ENCODE data around the gene RAET1L. TPM values are rescaled to one million over a fixed set of nuclear protein-coding genes. Genes with fewer than 3 reads are reported as not detected.
"Not testable (repeated sequence)": the region's sequence is repeated elsewhere in the genome, so short reads cannot be mapped to it uniquely, and the experiment has no call there.

The RAET1L gene
- total and polyA plus RNA-seq, 2 donors (not counting 1 experiment from before 2014, with no cell fraction given): not detected

DNA sequence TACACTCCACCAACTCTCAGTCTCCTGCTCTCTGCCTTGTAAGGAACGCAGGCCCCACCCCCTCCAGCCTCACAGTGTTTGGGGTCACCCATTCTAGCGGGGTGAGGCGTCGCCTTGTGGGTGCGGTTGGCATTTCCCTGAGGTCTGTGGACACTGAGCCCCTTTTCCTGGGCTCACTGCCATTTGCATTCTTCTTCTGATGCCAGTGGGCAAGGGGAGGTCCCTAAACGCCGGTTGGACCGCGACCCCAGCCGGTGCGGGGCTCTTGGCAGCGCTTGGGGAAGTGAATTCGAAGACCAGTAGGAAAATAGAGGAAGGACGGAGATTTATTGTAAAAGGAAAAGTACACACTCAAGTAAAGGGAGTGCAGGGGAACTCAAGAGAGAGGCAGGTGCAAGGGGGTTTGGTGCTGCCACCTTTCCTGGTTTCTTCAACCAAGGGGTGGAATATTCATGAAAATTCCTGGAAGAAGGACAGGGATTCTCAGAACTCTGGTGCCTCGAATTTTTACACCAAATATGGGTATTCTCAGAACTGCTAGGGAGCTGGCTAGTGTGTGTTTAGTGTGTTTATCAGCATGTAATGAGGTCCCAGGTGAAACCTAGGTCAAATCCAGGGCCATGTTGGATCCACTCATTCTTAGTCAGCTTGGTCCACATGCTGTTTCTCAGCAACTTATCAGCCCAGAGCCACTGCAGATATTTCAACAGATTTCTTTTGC lies 9.9 kb downstream of the RAET1L start:
- not testable (repeated sequence) for H3K27ac ChIP-seq (ENCODE audit: insufficient read depth, low read length); H3K79me2 ChIP-seq (ENCODE audit: control insufficient read depth, insufficient read depth, low read length); DNase-seq (ENCODE audit: low read depth in 2 of 2); H3K4me1 ChIP-seq (ENCODE audit: control insufficient read depth, extremely low read depth, insufficient read depth, low read length); H2AFZ ChIP-seq (ENCODE audit: low read length); H3K36me3 ChIP-seq (ENCODE audit: control insufficient read depth, insufficient read depth, low read length); H3K4me2 ChIP-seq (ENCODE audit: extremely low read depth, insufficient read depth, low read length); H4K20me1 ChIP-seq (ENCODE audit: control insufficient read depth, extremely low read depth, insufficient read depth, low read length); H3K4me3 ChIP-seq (replicated peaks in 1 of 4; ENCODE audit: control extremely low read depth in 1 of 4, insufficient read depth in 1 of 4, low read depth in 3 of 4, low read length in 4 of 4); H3K9me3 ChIP-seq (ENCODE audit: control insufficient read depth, insufficient read depth, low read depth, low read length); H3K9ac ChIP-seq (ENCODE audit: insufficient read depth, low read length)
- peaks cover 35% of the 10 kb centered on the region for H3K27me3 ChIP-seq (ENCODE audit: control insufficient read depth, insufficient read depth, low read length)
- peak; percentile 72 for TF ChIP-seq EZH2 (IDR thresholded peaks at IDR 0.05; ENCODE audit: low read length, missing control alignments)

GRCh38 chr6:150014623-150015280 lies 10.6 kb downstream of the RAET1L start:
- H3K4me1 ChIP-seq (ENCODE audit: control insufficient read depth, extremely low read depth, insufficient read depth, low read length); H2AFZ ChIP-seq (ENCODE audit: low read length); H4K20me1 ChIP-seq (ENCODE audit: control insufficient read depth, extremely low read depth, insufficient read depth, low read length); H3K4me2 ChIP-seq (ENCODE audit: extremely low read depth, insufficient read depth, low read length); H3K9ac ChIP-seq (ENCODE audit: insufficient read depth, low read length); DNase-seq (ENCODE audit: low read depth in 2 of 2); H3K79me2 ChIP-seq (ENCODE audit: control insufficient read depth, insufficient read depth, low read length); H3K9me3 ChIP-seq (ENCODE audit: control insufficient read depth, insufficient read depth, low read depth, low read length); H3K36me3 ChIP-seq (ENCODE audit: control insufficient read depth, insufficient read depth, low read length); H3K4me3 ChIP-seq (replicated peaks in 1 of 4; ENCODE audit: control extremely low read depth in 1 of 4, insufficient read depth in 1 of 4, low read depth in 3 of 4, low read length in 4 of 4); H3K27ac ChIP-seq (ENCODE audit: insufficient read depth, low read length): not testable (repeated sequence)
- H3K27me3 ChIP-seq (ENCODE audit: control insufficient read depth, insufficient read depth, low read length): peaks cover 42% of the 10 kb centered on the region

GRCh38 chr6:150013785-150014622 lies 11.3 kb downstream of the RAET1L start:
- not testable (repeated sequence) for H3K36me3 ChIP-seq (ENCODE audit: control insufficient read depth, insufficient read depth, low read length); H3K9ac ChIP-seq (ENCODE audit: insufficient read depth, low read length); H3K9me3 ChIP-seq (ENCODE audit: control insufficient read depth, insufficient read depth, low read depth, low read length); DNase-seq (ENCODE audit: low read depth in 2 of 2); H3K79me2 ChIP-seq (ENCODE audit: control insufficient read depth, insufficient read depth, low read length); H3K4me1 ChIP-seq (ENCODE audit: control insufficient read depth, extremely low read depth, insufficient read depth, low read length); H3K27ac ChIP-seq (ENCODE audit: insufficient read depth, low read length); H3K4me3 ChIP-seq (replicated peaks in 1 of 4; ENCODE audit: control extremely low read depth in 1 of 4, insufficient read depth in 1 of 4, low read depth in 3 of 4, low read length in 4 of 4); H3K4me2 ChIP-seq (ENCODE audit: extremely low read depth, insufficient read depth, low read length); H2AFZ ChIP-seq (ENCODE audit: low read length); H4K20me1 ChIP-seq (ENCODE audit: control insufficient read depth, extremely low read depth, insufficient read depth, low read length)
- H3K27me3 ChIP-seq (ENCODE audit: control insufficient read depth, insufficient read depth, low read length): peaks cover 48% of the 10 kb centered on the region

DNA sequence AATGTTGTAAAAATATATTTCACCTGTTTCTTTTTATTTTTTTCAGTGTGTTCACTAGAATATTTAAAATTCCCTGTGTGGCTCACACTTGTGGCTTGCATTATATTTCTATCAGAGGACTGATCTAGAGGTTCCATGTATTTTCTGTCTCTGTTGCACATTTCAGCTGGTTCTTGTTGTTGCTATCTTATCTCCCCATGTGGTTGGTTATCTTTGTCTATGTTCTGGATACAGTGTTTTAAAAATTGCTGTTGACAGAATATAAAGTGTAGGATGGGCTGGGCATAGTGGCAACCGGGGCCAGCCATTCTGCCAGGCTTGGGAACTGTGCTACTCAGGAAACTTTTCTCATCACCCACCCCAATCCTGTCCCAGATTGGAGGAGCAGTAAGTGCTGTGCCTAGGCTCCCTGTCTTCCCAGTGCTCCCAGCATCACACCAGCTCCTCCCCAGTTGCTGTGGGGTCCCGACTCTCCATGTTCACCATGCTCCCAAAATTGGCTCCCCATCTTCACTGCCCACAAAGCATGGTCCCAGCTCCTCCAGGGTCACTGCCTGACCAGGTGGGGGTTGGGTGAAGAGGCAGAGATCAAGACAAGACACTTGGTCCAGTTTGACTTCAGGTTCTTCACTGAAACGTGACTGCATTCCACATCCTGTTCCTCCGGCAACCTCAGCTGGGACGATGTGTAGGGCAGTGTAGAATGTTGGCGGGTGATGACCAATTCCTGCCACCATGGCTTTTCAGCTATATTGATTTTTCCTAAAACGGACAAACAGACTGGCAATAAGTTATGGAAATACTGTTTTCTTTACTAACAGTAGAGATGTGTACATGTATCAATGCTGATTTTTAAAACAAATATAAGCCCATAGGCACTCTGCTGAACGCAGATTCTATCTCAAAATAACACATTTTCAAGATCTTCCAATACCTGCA lies 12.2 kb downstream of the RAET1L start:
- not testable (repeated sequence) for H3K9ac ChIP-seq (ENCODE audit: insufficient read depth, low read length); H3K36me3 ChIP-seq (ENCODE audit: control insufficient read depth, insufficient read depth, low read length); H2AFZ ChIP-seq (ENCODE audit: low read length); DNase-seq (ENCODE audit: low read depth in 2 of 2); H4K20me1 ChIP-seq (ENCODE audit: control insufficient read depth, extremely low read depth, insufficient read depth, low read length); H3K4me1 ChIP-seq (ENCODE audit: control insufficient read depth, extremely low read depth, insufficient read depth, low read length); H3K79me2 ChIP-seq (ENCODE audit: control insufficient read depth, insufficient read depth, low read length); H3K4me2 ChIP-seq (ENCODE audit: extremely low read depth, insufficient read depth, low read length); H3K27ac ChIP-seq (ENCODE audit: insufficient read depth, low read length); H3K9me3 ChIP-seq (ENCODE audit: control insufficient read depth, insufficient read depth, low read depth, low read length); H3K4me3 ChIP-seq (replicated peaks in 1 of 4; ENCODE audit: control extremely low read depth in 1 of 4, insufficient read depth in 1 of 4, low read depth in 3 of 4, low read length in 4 of 4)
- H3K27me3 ChIP-seq (ENCODE audit: control insufficient read depth, insufficient read depth, low read length): peaks cover 48% of the 10 kb centered on the region

Data from fibroblast of lung (primary cell).